GM21529 (cell line): ENCODE results near the gene RTP5.

Experiments used
- ATAC-seq: cut with Tn5 transposase; IDR thresholded peaks from one replicate; pipeline ENCODE4 v1.9.1; 2021; ENCODE audit not compliant: unreplicated experiment

The RTP5 gene

GRCh38 chr2:241857041-241857541 lies 12.4 kb upstream of the RTP5 start:
- no peak for ATAC-seq

- no peak for ATAC-seq
Observed at GRCh38 chr2:241857572-241858121, 11.9 kb upstream of the RTP5 start.

- peak; percentile 47 for ATAC-seq
Observed at GRCh38 chr2:241858206-241859016, 11.1 kb upstream of the RTP5 start, which contains the start of gene PDCD1. PDCD1 (minus strand) TSS chr2:241858894; CDS start chr2:241858838, 56 bp downstream.

GRCh38 chr2:241859017-241859435 lies 10.5 kb upstream of the RTP5 start:
- ATAC-seq = peak; percentile 25

GRCh38 chr2:241859436-241860183 lies 9.9 kb upstream of the RTP5 start:
- peak; percentile 54 for ATAC-seq

GRCh38 chr2:241860184-241861078 lies 9.1 kb upstream of the RTP5 start:
- peak; percentile 10 for ATAC-seq

- no peak for ATAC-seq
Observed at GRCh38 chr2:241861264-241861663, 8.3 kb upstream of the RTP5 start.

GRCh38 chr2:241862093-241862492 lies 7.4 kb upstream of the RTP5 start:
- no peak for ATAC-seq

- ATAC-seq = no peak
Observed at GRCh38 chr2:241862775-241863535, 6.6 kb upstream of the RTP5 start.

- no peak for ATAC-seq
Observed at GRCh38 chr2:241863536-241863954, 6.0 kb upstream of the RTP5 start.

- ATAC-seq = no peak
Observed at GRCh38 chr2:241864168-241864849, 5.2 kb upstream of the RTP5 start.

- ATAC-seq = no peak
Observed at GRCh38 chr2:241864850-241865213, 4.7 kb upstream of the RTP5 start.

- ATAC-seq = no peak
Observed at GRCh38 chr2:241865416-241865956, 4.0 kb upstream of the RTP5 start.

- no peak for ATAC-seq
Observed at GRCh38 chr2:241865957-241866789, 3.4 kb upstream of the RTP5 start.

- ATAC-seq = no peak
Observed at GRCh38 chr2:241866790-241867645, 2.5 kb upstream of the RTP5 start.

- ATAC-seq = no peak
Observed at GRCh38 chr2:241867776-241868420, 1.6 kb upstream of the RTP5 start.

GRCh38 chr2:241868661-241869081 lies 858 bp upstream of the RTP5 start:
- no peak for ATAC-seq
